ENCODE data around the gene ARHGEF10L. TPM values are rescaled to one million over a fixed set of nuclear protein-coding genes. Genes with fewer than 3 reads are reported as not detected.

ARHGEF10L gene
- total and polyA plus RNA-seq, 8 donors = 36.2 to 104 (median 52.8) TPM

DNA sequence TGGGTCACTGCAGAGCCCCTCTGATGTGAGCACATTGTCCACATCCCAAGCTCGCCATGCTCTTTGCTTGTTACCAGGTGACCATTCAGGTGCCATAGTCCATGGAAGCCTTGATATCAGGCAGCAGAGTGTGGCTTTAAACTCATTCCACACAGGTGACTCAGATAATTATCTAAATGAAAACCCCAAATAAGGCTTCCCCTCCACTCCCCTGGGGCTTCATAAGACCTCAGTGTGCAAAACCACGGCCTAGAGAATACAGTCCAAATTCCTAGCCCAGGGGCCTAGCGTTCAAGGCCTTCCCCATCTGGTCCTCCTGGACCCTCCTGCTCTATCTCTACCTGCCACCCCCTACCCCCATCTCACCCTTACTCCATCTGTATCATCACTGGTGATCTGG, 97.1 kb downstream of the ARHGEF10L start:
- Histone ChIP-seq H3K27ac (no peak overlapping the region), H3K9me3 (no peaks in the 10 kb centered on the region), H3K4me3 (no peak overlapping the region), H3K36me3 (peaks cover 14 to 100% (median 53%) of the 10 kb centered on the region in 3 donors), H3K27me3 (no peaks in the 10 kb centered on the region), H3K4me1 (no peaks in the 10 kb centered on the region)
- no peak for ATAC-seq
- TF ChIP-seq, protein P1, sequence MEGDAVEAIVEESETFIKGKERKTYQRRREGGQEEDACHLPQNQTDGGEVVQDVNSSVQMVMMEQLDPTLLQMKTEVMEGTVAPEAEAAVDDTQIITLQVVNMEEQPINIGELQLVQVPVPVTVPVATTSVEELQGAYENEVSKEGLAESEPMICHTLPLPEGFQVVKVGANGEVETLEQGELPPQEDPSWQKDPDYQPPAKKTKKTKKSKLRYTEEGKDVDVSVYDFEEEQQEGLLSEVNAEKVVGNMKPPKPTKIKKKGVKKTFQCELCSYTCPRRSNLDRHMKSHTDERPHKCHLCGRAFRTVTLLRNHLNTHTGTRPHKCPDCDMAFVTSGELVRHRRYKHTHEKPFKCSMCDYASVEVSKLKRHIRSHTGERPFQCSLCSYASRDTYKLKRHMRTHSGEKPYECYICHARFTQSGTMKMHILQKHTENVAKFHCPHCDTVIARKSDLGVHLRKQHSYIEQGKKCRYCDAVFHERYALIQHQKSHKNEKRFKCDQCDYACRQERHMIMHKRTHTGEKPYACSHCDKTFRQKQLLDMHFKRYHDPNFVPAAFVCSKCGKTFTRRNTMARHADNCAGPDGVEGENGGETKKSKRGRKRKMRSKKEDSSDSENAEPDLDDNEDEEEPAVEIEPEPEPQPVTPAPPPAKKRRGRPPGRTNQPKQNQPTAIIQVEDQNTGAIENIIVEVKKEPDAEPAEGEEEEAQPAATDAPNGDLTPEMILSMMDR (IDR thresholded peaks at IDR 0.05) = no peak
- no peak for DNase-seq
- intact Hi-C loops (cut with DNase I) = no loop called here
- 91 to 97% methylated on average over 3 of the region's 3 CpGs for WGBS, 2 donors
- FAIRE-seq = no peak

DNA sequence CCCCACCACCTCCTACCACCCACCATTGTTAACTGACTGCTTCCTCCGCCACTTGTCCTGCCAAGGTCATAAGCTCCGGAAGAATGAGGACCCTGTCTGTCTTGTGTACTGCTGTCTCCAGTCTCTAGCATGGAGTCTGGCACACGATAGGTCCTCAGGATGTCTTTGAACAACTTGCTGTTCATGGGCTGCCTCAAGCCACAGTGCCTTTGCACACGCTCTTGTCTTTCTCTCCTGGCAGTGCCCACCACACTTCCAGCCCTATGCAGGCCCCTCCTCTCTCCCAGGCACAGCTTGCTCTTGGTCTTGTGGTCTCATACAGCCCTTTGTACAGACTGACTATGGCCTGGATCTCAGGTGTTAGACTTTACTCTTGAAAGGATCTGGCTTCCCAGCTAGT, 97.6 kb downstream of the ARHGEF10L start:
- Histone ChIP-seq H3K9me3 (no peaks in the 10 kb centered on the region), H3K27ac (no peak overlapping the region), H3K4me1 (no peaks in the 10 kb centered on the region), H3K4me3 (no peak overlapping the region), H3K36me3 (peaks cover 14 to 100% (median 52%) of the 10 kb centered on the region in 3 donors), H3K27me3 (no peaks in the 10 kb centered on the region)
- FAIRE-seq (no peak), ATAC-seq (no peak), DNase-seq (no peak)
- TF ChIP-seq, protein P1 (IDR thresholded peaks at IDR 0.05) = no peak
- intact Hi-C loops (cut with DNase I) = no loop called here
- 86 to 89% methylated on average over 4 of the region's 4 CpGs for WGBS, 2 donors

DNA sequence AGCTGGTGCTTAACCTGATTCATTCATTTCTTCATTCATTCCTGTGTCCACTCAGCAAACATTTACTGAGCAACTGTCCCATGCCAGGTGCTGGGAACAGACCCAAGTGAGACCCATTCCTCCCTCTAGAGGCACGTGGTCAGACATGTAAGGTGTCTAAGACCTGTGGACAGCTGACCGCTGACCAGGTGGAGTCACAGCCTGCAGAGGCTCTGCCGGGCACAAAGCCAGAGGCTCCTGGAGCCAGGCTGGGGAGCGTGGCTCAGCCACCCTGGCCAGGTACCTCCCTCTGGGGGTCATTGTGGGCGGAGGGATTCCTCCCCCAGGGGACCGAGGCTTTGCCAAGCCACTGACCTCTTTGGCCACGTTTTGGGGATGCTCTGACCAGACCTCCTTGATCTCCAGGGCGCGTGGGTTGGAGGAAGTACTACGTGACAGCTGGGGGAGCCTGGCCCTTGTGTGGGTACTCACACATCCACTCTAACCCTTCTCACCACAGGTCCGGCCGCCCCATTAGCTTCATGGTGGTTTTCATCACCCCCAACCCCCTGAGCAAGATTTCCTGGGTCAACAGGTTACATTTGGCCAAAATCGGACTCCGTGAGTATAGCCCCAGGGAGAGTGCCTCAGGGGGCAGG, 100.3 kb downstream of the ARHGEF10L start:
- intact Hi-C loops (cut with DNase I) = no loop called here

DNA sequence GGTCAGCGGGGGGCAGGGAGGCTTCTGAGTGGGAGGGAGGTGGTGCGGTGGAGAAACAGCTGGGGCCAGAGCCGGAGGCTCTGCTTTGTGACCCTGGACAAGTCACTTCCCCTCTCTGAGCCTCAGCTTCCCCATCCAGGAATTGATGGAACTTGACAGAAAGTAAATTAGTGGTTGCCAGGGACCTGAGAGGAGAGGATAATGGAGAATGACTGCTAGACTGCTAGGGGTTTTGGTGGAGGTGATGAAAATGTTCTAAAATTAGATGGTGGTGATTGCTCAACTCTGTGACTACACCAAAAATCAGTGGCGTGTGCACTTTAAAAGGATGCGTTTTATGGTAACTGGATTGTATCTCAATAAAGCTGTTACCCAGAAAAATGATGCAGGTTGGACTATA, 100.9 kb downstream of the ARHGEF10L start:
- Histone ChIP-seq H3K27me3 (no peaks in the 10 kb centered on the region), H3K4me3 (no peak overlapping the region), H3K27ac (no peak overlapping the region), H3K9me3 (no peaks in the 10 kb centered on the region), H3K4me1 (no peaks in the 10 kb centered on the region), H3K36me3 (peaks cover 10 to 69% (median 42%) of the 10 kb centered on the region in 3 donors)
- DNase-seq = no peak
- 86 to 90% methylated on average over 5 of the region's 5 CpGs for WGBS, 2 donors
- TF ChIP-seq, protein P1 (IDR thresholded peaks at IDR 0.05) = no peak
- ATAC-seq = no peak
- FAIRE-seq = no peak
- intact Hi-C loops (cut with DNase I) = no loop called here

More for the DNA sequence above, 100.3 kb downstream of the ARHGEF10L start:
- Histone ChIP-seq H3K36me3 (peaks cover 11 to 75% (median 47%) of the 10 kb centered on the region in 3 donors), H3K4me1 (no peaks in the 10 kb centered on the region), H3K27ac (no peak overlapping the region), H3K4me3 (no peak overlapping the region), H3K9me3 (no peaks in the 10 kb centered on the region), H3K27me3 (no peaks in the 10 kb centered on the region)
- 86 to 89% methylated on average over 14 of the region's 14 CpGs for whole genome bisulfite sequencing, 2 donors
- no peak for FAIRE-seq
- no peak for ATAC-seq
- TF ChIP-seq, protein P1 (IDR thresholded peaks at IDR 0.05) = no peak
- DNase-seq = no peak

DNA sequence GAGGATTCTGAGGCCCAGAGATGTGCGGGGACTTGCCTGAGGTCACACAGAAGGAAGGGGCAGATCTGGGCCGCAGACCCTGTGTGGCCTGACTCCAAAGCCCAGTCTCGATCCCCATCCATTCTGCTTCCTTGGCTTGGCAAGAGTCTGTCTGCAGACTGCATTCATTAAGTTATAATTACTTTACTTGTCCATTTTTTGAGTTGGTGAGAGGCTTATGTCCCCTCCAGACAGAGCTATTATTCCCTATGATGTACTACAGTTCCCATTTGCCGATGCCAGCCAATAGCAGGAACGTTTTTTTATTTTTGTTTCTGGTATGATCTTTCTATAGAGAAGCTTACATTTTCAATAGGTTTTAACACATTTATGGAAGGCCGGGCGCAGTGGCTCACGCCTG, 101.5 kb downstream of the ARHGEF10L start:
- FAIRE-seq = no peak
- Histone ChIP-seq H3K4me1 (no peaks in the 10 kb centered on the region), H3K4me3 (no peak overlapping the region), H3K27ac (no peak overlapping the region), H3K9me3 (no peaks in the 10 kb centered on the region), H3K36me3 (peaks cover 6 to 64% (median 36%) of the 10 kb centered on the region in 3 donors), H3K27me3 (no peaks in the 10 kb centered on the region)
- TF ChIP-seq, protein P1 (IDR thresholded peaks at IDR 0.05) = no peak
- 84 to 92% methylated on average over 8 of the region's 8 CpGs for WGBS, 2 donors
- DNase-seq = no peak
- intact Hi-C loops (cut with DNase I) = no loop called here
- no peak for ATAC-seq
